Small intestine (tissue), 7 donors: ENCODE results near the gene CHD9. TPM values are rescaled to one million over a fixed set of nuclear protein-coding genes. Genes with fewer than 3 reads are reported as not detected.

Experiments
- DNase-seq, 2 donors: peaks; one replicate each; pipeline versions ENCODE4 v3.0.0 to v3.0.0-alpha.2; 2013
- FAIRE-seq: peaks from 2 replicates; lab custom pipeline; 2012; peaks lifted over from hg19 to GRCh38; lab: Jason Lieb, UNC
- H3K27ac ChIP-seq, 3 donors: one replicate each; pipeline ENCODE4 v1.5.1; 2013; ENCODE audit warnings: low read length in 2 of 3, mild to moderate bottlenecking in 2 of 3, control low read depth in 1 of 3, inconsistent platforms in 1 of 3, low read depth in 1 of 3, moderate library complexity in 1 of 3
- H3K27me3 ChIP-seq, 3 donors: one replicate each; pipeline ENCODE4 v1.6.1; 2013; ENCODE audit warnings: low read length in 3 of 3, inconsistent platforms in 1 of 3; ENCODE audit not compliant: control insufficient read depth in 3 of 3, insufficient read depth in 3 of 3
- H3K36me3 ChIP-seq, 3 donors: one replicate each; pipeline ENCODE4 v1.6.1; 2013; ENCODE audit warnings: low read length in 3 of 3, inconsistent platforms in 1 of 3, low read depth in 1 of 3, mild to moderate bottlenecking in 1 of 3, moderate library complexity in 1 of 3; ENCODE audit not compliant: control insufficient read depth in 3 of 3, insufficient read depth in 2 of 3
- H3K4me1 ChIP-seq, 3 donors: one replicate each; pipeline ENCODE4 v1.6.1; 2013; ENCODE audit warnings: low read length in 2 of 3, inconsistent platforms in 1 of 3, low read depth in 1 of 3, mild to moderate bottlenecking in 1 of 3, moderate library complexity in 1 of 3; ENCODE audit not compliant: control insufficient read depth in 3 of 3, insufficient read depth in 2 of 3
- H3K4me3 ChIP-seq, 3 donors: one replicate each; pipeline ENCODE4 v1.5.1; 2013; ENCODE audit warnings: low read length in 3 of 3, control low read depth in 1 of 3, inconsistent platforms in 1 of 3, low read depth in 1 of 3, mild to moderate bottlenecking in 1 of 3, moderate library complexity in 1 of 3
- H3K9me3 ChIP-seq, 2 donors: one replicate each; pipeline ENCODE4 v1.6.1; 2013; ENCODE audit warnings: low read depth in 1 of 2, low read length in 1 of 2; ENCODE audit not compliant: control insufficient read depth in 2 of 2, insufficient read depth in 1 of 2
- WGBS, 3 donors: extraction: QIAGEN DNeasy Blood & Tissue Kit; methylation state at CpG; one replicate each; pipeline ENCODE4 v1.1.7; 2013; 5-methylcytosine and 5-hydroxymethylcytosine counted together
- polyA plus RNA-seq, 4 donors: library from polyadenylated mRNA; stranded (reverse) in 3 of 4; unstranded in 1 of 4; fragments of 200-250 nt in 3 of 4; fragments of 120-200 nt in 1 of 4; gene quantifications; one replicate each; pipeline versions ENCODE4 v1.2.1 to v1.2.3, GENCODE V29; 2013
- donor health status: healthy with polysubstance abuse.
- donor health status: control.
- donor health status: control.
- donor health status: Bipolar disorder and iron deficiency.
- donor health status: healthy.

The CHD9 gene
- polyA plus RNA-seq, 4 donors: 7.6 to 33.5 (median 11.2) TPM

DNA sequence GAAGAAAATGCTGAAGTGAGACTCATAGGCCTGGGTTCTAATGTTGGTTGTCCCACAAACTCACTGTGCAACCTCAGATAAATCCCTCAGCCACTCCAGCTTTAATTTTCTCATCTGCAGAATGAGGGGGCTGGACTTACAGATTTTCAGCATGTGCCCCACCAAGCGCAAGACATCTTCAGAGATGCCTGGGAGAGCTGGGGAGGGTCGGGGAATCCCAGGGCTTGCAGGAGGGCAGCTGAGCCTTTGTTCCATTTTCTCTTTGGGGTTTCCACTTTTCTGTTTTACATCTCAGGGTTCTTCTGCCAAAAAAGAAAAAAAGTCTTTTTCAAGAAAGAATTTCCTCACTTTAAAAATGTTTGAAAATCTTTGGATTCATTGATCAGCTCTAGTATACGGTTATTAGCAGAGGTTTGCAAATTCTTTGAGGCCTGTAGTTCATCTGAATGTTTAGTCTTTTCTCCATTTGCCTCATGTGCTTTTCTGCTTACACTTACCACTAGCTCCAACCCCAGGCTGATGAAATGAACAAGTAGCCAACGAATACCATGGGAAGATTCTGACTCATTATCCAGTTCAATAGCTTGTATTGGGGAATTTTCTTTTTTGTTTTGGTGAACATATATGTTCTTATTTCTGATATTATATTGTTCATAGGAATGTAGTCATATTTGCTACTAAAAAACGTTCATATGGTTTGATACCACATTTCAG is 56.4 kb downstream of the CHD9 start:
- 69 to 72% (median 69%) methylated on average over 5 of the region's 5 CpGs for WGBS, 3 donors
- H3K4me1 ChIP-seq: peaks cover 0 to 4% (median 0%) of the 10 kb centered on the region in 3 donors
- H3K9me3 ChIP-seq: no peaks in the 10 kb centered on the region

DNA sequence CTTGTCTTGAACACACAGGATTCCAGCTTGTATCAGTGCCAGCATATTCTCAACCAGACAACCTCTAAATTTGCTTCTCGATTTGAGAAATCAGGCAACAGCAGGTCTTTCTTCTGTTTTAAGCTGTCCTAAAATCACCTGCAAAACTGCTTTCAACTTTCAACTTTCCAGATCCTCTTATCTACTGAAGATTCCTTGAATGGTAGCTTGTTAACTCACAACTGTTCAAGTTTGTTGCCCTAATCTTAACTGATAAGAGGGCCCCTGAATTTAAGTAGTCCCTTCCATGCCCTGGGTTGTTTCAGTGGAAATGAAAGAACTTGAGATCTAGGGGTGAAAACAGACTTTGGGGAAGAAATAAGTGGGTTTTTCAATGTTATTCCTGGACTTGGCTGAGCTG is 57.2 kb downstream of the CHD9 start:
- Histone ChIP-seq H3K27me3 (no peaks in the 10 kb centered on the region), H3K4me3 (no peak overlapping the region), H3K9me3 (no peaks in the 10 kb centered on the region), H3K36me3 (no peaks in the 10 kb centered on the region), H3K27ac (no peak overlapping the region), H3K4me1 (peaks cover 0 to 4% (median 0%) of the 10 kb centered on the region in 3 donors)
- FAIRE-seq (no peak), DNase-seq (no peak)
- WGBS, 3 donors: 13 to 31% (median 22%) methylated on average over 1 of the region's 1 CpG

More for the DNA sequence above, 56.4 kb downstream of the CHD9 start:
- no peak for DNase-seq
- H3K36me3 ChIP-seq: no peaks in the 10 kb centered on the region
- no peak for FAIRE-seq
- H3K27ac ChIP-seq: no peak overlapping the region
- no peak overlapping the region for H3K4me3 ChIP-seq
- H3K27me3 ChIP-seq: no peaks in the 10 kb centered on the region

DNA sequence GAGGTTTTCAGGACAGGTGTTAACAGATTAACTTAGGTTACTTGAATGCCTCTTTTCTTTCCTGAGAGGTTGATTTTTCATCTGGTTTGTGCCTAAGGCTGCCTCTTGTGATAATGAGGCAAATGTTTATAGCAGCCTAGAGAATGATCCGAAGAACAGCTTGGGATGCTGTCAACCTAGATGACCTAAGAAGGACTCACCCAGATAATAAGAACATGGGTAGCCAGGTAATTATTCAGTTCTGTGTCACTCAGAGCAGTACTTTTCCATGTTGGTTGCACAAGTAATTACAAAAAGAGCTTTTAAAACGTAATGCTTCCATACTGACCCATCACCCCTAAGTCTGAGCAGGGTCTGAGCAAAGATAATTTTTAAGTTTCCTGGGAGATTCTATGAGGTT is 60.3 kb downstream of the CHD9 start:
- H3K4me1 ChIP-seq: peaks cover 0 to 4% (median 0%) of the 10 kb centered on the region in 3 donors
- no peaks in the 10 kb centered on the region for H3K9me3 ChIP-seq
- DNase-seq: no peak
- H3K27ac ChIP-seq: no peak overlapping the region
- no peaks in the 10 kb centered on the region for H3K27me3 ChIP-seq
- 79 to 81% (median 79%) methylated on average over 2 of the region's 2 CpGs for WGBS, 3 donors
- no peaks in the 10 kb centered on the region for H3K36me3 ChIP-seq
- H3K4me3 ChIP-seq: no peak overlapping the region
- FAIRE-seq: no peak

DNA sequence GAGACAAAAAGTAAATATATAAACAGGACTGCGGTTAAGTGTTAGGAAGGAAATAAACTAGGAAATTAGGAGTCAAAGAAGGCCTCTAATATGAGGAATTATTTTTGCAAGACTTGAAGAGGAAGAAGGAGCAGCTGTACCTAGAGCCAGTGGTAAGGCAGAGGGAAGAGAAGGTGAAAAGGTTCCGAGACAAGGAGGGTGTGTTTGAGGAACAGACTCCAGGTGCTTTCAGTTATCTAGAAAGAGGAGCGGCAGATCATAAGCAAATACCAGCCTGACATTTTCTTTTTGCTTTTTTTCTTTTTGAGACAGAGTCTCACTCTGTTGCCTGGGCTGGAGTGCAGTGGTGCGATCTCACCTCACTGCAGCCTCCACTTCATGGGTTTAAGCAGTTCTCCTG is 61.0 kb downstream of the CHD9 start:
- Histone ChIP-seq H3K4me3 (no peak overlapping the region), H3K36me3 (no peaks in the 10 kb centered on the region), H3K27me3 (no peaks in the 10 kb centered on the region), H3K27ac (no peak overlapping the region), H3K4me1 (peaks cover 0 to 4% (median 0%) of the 10 kb centered on the region in 3 donors), H3K9me3 (no peaks in the 10 kb centered on the region)
- DNase-seq (peak in 1 of 2 donors; percentile 53), FAIRE-seq (no peak)
- 18 to 66% (median 45%) methylated on average over 4 of the region's 4 CpGs for WGBS, 3 donors

DNA sequence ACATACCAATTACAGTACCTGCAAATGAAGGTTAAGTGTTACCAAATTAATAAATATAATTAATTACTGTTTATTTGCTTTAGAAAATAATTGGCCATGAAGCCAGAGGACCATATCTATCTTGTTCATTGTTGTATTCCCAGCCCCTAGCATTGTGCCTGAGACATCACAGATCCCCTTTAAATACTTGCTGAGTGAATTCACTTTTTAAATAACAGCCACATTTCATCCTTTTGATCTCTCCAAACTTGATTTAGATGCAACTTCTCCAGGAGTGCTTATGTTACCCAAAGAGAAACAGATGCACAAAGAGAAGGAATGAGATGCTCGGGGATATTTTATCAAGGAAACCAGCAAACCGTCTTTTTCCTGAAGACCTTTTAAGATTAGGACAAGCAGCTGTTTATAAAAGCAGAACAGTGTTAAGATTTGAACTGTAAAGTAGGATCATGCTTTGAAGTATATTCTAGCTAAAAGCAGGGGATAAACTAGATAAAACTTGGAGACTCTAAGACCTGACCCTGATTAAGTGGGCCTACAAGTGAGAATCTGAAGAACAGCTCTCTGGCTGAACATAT is 66.3 kb downstream of the CHD9 start:
- no peak for FAIRE-seq

DNA sequence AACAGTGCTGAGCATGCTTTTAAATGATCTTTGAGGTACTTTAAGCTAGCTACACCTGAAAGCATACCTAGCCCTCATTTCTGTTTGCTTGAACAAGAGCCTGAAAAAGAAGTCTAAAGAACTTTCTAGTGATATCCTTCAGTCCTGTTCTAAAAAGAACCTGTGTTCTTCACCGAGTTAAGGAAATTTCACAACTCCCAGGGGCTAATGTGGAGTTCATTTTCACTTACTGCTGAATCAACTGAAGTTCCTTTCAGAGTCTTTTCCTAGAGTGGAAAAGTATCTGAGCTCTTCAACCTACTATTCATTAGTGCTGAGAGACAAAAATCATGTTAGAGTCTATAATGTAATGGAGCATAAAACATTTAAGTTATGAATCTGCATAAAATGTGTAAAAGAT is 66.9 kb downstream of the CHD9 start:
- Histone ChIP-seq H3K4me1 (no peaks in the 10 kb centered on the region), H3K27ac (no peak overlapping the region), H3K36me3 (no peaks in the 10 kb centered on the region), H3K27me3 (no peaks in the 10 kb centered on the region), H3K9me3 (peaks cover 0 to 2% of the 10 kb centered on the region in 2 donors), H3K4me3 (no peak overlapping the region)
- FAIRE-seq (no peak), DNase-seq (no peak)
- WGBS, 3 donors: 31 to 61% (median 45%) methylated on average over 1 of the region's 1 CpG

More for the DNA sequence above, 66.3 kb downstream of the CHD9 start:
- no peak overlapping the region for H3K27ac ChIP-seq
- no peaks in the 10 kb centered on the region for H3K36me3 ChIP-seq
- H3K9me3 ChIP-seq: peaks cover 0 to 2% of the 10 kb centered on the region in 2 donors
- no peak for DNase-seq
- H3K4me1 ChIP-seq: no peaks in the 10 kb centered on the region
- no peak overlapping the region for H3K4me3 ChIP-seq
- no peaks in the 10 kb centered on the region for H3K27me3 ChIP-seq
- WGBS, 3 donors: 68 to 87% (median 79%) methylated on average over 2 of the region's 2 CpGs

DNA sequence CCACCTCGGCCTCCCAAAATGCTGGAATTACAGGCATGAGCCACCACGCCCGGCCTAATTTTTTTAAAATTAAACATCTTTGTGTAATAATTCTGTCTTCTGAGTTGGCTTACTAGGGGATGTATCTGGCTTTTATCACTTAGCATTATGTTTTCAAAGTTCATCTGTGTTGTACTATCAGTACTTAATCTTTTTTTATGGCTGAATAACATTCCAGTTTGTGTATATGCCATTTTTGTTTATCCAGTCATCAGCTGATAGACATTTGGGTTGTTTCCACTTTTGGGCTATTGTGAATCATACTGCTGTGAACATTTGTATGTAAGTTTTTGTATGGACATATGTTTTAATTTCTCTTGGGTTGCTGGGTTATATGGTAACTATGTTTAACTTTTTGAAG is 69.0 kb downstream of the CHD9 start:
- no peaks in the 10 kb centered on the region for H3K4me1 ChIP-seq
- FAIRE-seq: no peak
- H3K9me3 ChIP-seq: peaks cover 0 to 2% of the 10 kb centered on the region in 2 donors
- H3K27me3 ChIP-seq: no peaks in the 10 kb centered on the region
- no peaks in the 10 kb centered on the region for H3K36me3 ChIP-seq
- H3K4me3 ChIP-seq: no peak overlapping the region
- no peak overlapping the region for H3K27ac ChIP-seq
- WGBS, 3 donors: 88 to 100% (median 91%) methylated on average over 3 of the region's 3 CpGs
- no peak for DNase-seq

DNA sequence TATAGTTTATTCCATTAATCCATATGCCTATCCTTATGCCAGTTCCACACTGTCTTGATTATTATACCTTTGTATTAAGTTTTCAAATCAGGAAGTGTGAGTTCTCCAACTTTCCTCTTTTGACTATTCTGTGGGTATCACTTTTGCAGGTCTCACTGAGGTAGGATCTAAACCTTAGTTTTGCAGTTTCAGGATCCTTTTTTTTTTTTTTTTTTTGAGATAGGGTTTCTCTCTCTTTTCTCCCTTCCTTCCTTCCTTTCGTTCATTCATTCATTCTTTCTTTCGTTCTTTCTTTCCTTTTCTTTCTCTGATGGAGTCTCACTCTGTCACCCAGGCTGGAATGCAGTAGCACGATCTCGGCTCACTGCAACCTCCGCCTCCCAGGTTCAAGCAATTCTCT is 71.6 kb downstream of the CHD9 start:
- Histone ChIP-seq H3K4me3 (no peak overlapping the region), H3K4me1 (no peaks in the 10 kb centered on the region), H3K27ac (no peak overlapping the region), H3K9me3 (peaks cover 0 to 2% of the 10 kb centered on the region in 2 donors), H3K36me3 (no peaks in the 10 kb centered on the region), H3K27me3 (no peaks in the 10 kb centered on the region)
- 92 to 97% (median 96%) methylated on average over 5 of the region's 5 CpGs for WGBS, 3 donors
- DNase-seq: no peak
- no peak for FAIRE-seq
